Measurements from ENCODE around the gene ARSB. TPM values are rescaled to one million over a fixed set of nuclear protein-coding genes. Genes with fewer than 3 reads are reported as not detected.
"Not testable (repeated sequence)": the region's sequence is repeated elsewhere in the genome, so short reads cannot be mapped to it uniquely, and the experiment has no call there.

ARSB gene
- total RNA-seq, 1 donor from 2014 or later, result 11.0 TPM

DNA sequence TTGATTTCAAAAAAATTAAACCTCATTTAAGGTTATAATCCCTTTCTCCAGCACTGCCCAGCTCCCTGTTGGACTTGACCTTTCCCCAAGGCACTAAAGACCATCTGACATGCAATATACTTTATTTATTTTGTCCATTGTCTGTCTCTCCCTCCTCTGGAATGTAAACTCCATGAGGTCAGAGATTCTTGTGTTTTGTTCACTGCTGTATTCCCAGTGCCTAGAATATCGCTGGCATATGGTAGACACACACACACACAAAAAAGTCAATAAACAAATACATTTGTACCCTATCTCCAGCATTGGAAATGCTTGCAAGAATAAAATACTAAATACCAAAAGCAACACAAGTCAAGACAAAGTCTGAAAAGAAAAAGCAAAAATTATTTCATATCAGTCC lies 17.3 kb upstream of the ARSB start:
- ATAC-seq, result no peak

GRCh38 chr5:79001471-79001870 lies 16.4 kb upstream of the ARSB start:
- ATAC-seq, result no peak
- intact Hi-C loops (cut with micrococcal nuclease), result no loop called here
- no peak for DNase-seq

More for the DNA sequence above, 17.3 kb upstream of the ARSB start:
- no peak for DNase-seq
- intact Hi-C loops (cut with micrococcal nuclease), result no loop called here

GRCh38 chr5:78997090-78997489 lies 12.0 kb upstream of the ARSB start:
- ATAC-seq (no peak), DNase-seq (no peak)
- intact Hi-C loops (cut with micrococcal nuclease), result no loop called here

DNA sequence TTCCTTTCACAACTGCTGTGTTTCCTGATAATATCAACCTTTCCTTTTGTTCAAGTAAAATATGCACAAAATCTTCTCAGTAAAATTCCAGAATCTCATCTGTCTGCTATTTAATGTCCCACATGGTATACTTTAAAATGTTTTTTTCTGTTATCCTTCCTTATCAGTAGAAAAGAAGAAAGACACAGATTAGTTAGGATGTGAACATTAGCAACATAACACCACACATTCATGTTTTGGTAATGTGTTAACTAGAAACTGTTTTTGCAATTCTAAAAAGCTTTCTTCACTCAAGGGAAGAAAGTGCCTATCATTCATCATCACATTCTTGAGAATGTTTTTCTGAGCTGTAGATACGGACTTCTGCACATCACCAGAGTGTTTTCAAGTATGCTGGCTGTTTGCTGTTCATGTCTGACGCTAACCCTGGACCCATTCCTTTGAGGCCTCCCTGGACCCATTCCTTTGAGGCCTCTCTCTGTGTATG lies 10.5 kb upstream of the ARSB start:
- no peak for ATAC-seq
- no peak for DNase-seq
- intact Hi-C loops (cut with micrococcal nuclease), result no loop called here

GRCh38 chr5:78993165-78993564 lies 8.1 kb upstream of the ARSB start:
- no peak for DNase-seq
- ATAC-seq, result no peak
- intact Hi-C loops (cut with micrococcal nuclease), result no loop called here

GRCh38 chr5:78992146-78992545 lies 7.0 kb upstream of the ARSB start:
- intact Hi-C loops (cut with micrococcal nuclease), result no loop called here
- no peak for DNase-seq

DNA sequence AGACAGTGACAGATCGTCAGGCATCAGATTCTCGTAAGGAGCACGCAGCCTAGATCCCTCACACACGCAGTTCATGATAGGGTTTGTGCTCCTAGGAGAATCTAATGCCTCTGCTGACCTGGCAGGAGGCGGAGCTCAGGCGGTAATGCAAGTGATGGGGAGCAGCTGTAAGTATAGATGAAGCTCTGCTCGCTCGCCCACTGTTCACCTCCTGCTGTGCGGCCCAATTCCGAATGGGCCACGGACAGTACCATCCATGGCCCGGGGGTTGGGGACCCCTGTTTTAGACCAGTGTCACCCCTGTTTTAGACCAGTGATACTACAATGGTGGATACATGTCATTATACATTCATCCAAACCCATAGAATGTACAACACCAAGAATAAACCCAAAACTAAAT lies 4.0 kb upstream of the ARSB start:
- intact Hi-C loops (cut with micrococcal nuclease), result no loop called here
- DNase-seq, result no peak
- ATAC-seq, result no peak

More at GRCh38 chr5:78992146-78992545, 7.0 kb upstream of the ARSB start:
- no peak for ATAC-seq

GRCh38 chr5:78985725-78986223 lies 664 bp upstream of the ARSB start:
- no peak for DNase-seq
- peak; percentile 47 for ATAC-seq
- intact Hi-C loops (cut with micrococcal nuclease), result no loop called here

DNA sequence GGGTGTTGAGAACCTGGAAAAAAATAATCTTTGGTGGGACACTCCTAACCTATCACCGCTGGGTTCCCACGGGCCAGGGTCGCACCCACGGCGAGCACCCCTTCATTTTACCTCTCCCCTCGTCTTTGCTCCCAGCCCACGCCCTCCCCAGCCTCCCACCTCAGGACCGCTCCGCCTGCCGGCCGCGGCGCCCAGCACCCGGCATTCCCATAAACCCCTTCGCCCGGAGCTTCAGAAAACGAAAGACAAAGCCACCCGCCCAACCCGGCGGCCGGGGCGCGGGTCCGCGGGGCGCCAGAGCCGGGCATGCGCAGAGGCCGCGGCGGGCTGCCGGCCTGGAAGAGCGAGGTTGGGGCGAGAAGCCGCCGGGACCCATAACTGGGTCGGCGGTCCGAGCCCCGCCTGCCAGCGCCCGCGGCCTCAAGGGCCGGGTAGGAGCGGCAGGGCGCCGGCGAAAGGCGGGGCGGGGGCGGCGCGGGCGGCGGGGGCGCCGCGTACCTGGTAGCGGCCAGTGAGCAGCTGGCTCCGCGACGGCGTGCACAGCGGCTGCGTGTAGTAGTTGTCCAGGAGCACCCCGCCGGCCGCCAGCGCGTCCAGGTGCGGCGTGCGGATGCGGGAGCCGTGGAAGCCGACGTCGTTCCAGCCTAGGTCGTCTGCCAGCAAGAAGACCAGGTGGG lies 533 bp downstream of the ARSB start:
- ATAC-seq (peak; percentile 90), DNase-seq (peak; percentile 92)
- intact Hi-C loops (cut with micrococcal nuclease), result no loop called here

DNA sequence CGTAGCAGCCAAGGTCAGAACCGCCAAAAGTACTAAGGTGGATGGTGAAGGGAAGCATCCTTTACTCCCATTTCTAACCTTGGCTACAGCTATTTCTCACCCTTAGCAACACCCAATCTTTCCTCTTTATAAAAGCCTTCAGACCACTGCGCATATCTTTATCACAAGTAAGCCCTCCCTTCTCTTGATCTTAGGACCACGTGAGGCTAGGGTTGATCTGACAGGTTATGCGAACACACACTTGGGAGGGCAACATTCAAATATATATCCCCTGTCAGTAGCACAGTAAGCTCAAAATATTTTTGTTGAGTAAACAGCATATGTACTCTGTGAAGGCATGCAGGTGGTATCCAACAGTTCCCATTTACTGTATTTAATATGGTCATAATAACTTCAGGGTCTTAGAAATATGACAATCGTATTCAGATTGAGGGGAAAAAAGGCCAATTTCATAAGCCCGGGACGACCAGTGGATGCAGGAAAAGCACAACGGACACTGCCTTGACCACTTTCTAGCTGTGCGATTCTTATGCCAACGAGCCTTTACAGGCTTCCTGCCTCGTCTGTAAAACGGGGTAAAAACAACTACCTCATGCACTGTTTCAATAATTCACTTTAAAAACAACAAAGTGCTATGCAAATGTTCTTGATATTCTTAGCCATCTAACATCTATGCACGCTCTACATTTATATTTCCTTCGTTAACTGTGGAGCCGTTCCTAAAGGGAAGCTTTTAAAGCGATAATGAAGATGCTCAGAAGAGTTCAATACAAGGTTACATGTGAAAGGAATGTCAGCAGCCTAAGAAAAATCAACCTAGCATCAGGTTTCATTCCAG lies 1.3 kb downstream of the ARSB start:
- DNase-seq (no peak), ATAC-seq (no peak)
- intact Hi-C loops (cut with micrococcal nuclease), result no loop called here

GRCh38 chr5:78983194-78983593 lies 1.9 kb downstream of the ARSB start:
- DNase-seq; intact Hi-C loops (cut with micrococcal nuclease); ATAC-seq: not testable (repeated sequence)

DNA sequence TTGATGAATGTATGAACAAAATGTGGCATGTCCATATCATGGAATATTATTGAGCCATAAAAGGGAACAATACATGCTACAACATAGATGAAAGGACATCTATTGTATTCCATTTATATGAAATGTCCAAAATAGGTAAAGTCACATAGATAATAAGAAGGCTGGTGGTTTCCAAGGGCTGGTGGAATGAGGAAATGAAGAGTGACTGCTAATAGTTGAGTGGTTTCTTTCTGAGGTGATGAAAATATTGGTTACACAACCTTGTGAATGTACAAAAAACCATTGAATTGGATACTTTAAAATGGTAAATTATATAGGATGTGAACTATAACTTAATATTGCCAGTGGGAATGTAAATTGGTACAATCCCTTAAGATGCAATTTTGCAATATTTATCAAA lies 5.2 kb downstream of the ARSB start:
- intact Hi-C loops (cut with micrococcal nuclease), result no loop called here
- ATAC-seq, result no peak

DNA sequence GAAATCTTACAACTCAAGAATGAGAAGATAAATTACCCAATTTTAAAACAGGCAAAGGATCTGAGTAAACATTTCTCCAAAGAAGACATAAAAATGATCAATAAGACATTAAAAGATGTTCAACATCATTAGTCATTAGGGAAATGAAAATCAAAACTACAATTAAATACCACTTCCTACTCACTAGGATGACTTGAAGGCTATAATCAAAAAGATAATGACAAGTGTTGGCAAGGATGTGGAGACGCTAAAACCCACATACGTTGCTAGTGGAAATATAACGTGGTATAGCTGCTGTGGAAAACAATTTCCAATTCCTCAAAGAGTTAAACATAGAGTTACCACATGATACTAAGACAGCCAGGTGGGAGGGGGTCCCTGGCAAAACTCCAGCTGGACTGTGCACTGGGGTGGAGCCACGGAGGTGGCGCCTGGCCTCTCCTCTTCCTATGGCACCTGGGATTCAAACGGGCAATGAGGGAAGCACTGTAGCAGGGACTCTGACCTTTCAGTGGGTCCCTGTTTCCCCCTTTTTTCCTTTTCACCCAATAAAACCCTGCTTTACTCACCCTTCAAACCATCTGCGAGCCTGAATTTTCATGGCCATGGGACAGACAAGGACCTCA lies 5.9 kb downstream of the ARSB start:
- DNase-seq, result no peak
- no peak for ATAC-seq
- intact Hi-C loops (cut with micrococcal nuclease), result no loop called here

More for the DNA sequence above, 5.2 kb downstream of the ARSB start:
- no peak for DNase-seq

DNA sequence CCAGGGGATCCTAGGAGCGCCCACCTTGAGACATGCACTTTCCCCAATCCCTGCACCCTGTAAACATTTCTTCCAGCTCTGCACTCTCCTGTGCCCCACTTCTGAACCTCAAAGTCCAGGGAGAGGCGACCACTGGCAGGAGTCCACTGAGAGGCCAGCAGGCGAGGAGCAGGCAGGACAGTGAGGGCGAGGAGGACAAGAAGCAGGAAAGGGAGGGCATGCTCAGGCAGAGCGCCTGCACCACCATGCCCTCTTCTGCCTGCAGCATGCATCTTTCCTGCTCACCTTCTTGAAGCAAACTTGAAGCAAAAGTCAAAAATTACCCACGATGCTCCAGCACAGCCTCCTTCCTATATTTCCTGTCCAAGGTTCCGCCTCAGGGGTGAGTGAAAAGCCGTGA lies 10.1 kb downstream of the ARSB start:
- intact Hi-C loops (cut with micrococcal nuclease), result no loop called here
- no peak for ATAC-seq
- DNase-seq, result no peak

DNA sequence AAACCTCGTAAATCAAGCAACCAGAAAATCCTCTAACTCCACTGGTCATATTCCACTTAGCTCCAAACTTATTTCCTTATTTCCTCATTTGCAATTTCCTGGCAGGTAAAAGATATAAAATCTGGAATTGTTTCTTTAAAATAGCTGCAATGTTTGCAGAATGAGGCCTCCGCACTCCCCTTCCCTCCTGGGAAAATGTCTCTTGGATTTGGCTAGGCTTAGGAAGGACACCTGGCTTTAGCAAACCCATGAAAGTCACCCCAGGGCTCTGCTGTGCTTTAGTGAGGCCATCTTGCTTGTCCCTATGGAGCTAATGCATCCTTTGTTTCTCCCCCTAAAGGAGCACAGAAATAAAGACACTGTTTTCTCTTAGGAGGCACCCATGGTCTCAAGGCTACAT lies 10.5 kb downstream of the ARSB start:
- intact Hi-C loops (cut with micrococcal nuclease), result loop anchor here (5.0 kb wide), 1 partner anchor 77 kb away; no protein-coding TSS in a partner anchor
- ATAC-seq (peak; percentile 5), DNase-seq (no peak)

GRCh38 chr5:78974011-78974410 lies 11.1 kb downstream of the ARSB start:
- peak; percentile 51 for DNase-seq
- ATAC-seq, result peak; percentile 92
- intact Hi-C loops (cut with micrococcal nuclease), result loop anchor here (5.0 kb wide), 1 partner anchor 77 kb away; no protein-coding TSS in a partner anchor

DNA sequence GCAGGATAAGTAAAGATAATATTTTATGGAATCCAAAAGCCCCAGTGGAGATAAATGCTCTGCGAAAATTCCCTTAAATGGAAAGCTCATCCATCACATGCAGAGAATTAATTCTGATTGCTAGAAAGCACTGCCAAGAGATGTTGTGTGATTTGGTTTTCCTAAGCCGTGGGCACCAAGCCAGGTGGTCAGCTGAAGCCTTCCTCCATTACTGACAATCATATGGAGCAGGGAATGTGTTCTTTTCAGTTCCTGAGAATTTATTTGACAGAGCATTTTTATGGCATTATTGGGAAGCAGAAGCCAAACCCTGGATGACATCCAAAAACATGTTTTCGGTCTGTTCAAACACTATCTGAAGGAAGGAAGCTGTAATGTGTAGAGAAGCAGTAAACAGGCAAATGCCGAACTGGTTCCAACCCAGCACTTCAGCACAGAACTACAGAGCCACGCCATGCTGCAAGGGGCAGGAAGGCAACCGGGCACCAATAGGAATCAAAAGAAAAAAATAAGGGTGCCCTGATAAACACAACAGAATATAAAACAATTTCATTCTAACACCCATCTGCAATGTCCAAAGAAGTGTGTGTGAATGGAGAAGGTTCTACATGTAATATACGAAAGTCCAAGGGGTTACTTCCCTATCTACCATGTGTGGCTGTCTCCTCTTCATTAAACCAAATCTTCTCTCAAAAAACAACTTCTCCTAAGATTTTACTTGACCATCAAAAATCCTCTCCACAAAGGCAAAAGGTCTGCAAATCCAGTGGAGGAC lies 12.3 kb downstream of the ARSB start:
- DNase-seq (peak; percentile 54), ATAC-seq (peak; percentile 60)

GRCh38 chr5:78971998-78972397 lies 13.1 kb downstream of the ARSB start:
- intact Hi-C loops (cut with micrococcal nuclease), result loop anchor here (5.0 kb wide), 1 partner anchor 75 kb away; no protein-coding TSS in a partner anchor
- no peak for ATAC-seq
- DNase-seq, result no peak

More for the DNA sequence above, 12.3 kb downstream of the ARSB start:
- intact Hi-C loops (cut with micrococcal nuclease), result loop anchor here (5.0 kb wide), 1 partner anchor 76 kb away; no protein-coding TSS in a partner anchor

- intact Hi-C loops (cut with micrococcal nuclease), result loop anchor here (5.0 kb wide), 2 partner anchors 431 to 501 kb away; no protein-coding TSS in a partner anchor
- no peak for ATAC-seq
These were observed 16.3 kb downstream of the ARSB start for GRCh38 chr5:78968781-78969180.

More at GRCh38 chr5:78968781-78969180, 16.3 kb downstream of the ARSB start:
- DNase-seq, result no peak
